Endodermal cell (in vitro differentiated cells): ENCODE results near the gene EPSTI1. TPM values are rescaled to one million over a fixed set of nuclear protein-coding genes. Genes with fewer than 3 reads are reported as not detected.

Source experiments
- DNase-seq: peaks from one replicate; pipeline ENCODE4 v3.0.0-alpha.2; 2017
- H3K27ac ChIP-seq: 2 replicates; pipeline ENCODE4 v1.5.1; 2013; ENCODE audit warnings: mild to moderate bottlenecking, low read depth, low read length, moderate library complexity
- H3K27me3 ChIP-seq: 2 replicates; pipeline ENCODE4 v1.6.1; 2013; ENCODE audit warnings: mild to moderate bottlenecking, low read length, moderate library complexity; ENCODE audit not compliant: insufficient read depth, control insufficient read depth, poor library complexity, severe bottlenecking
- H3K36me3 ChIP-seq: 2 replicates; pipeline ENCODE4 v1.7.0; 2013; ENCODE audit warnings: mild to moderate bottlenecking, low read length, moderate library complexity; ENCODE audit not compliant: control insufficient read depth, insufficient read depth
- H3K4me1 ChIP-seq: one replicate; pipeline ENCODE4 v1.7.0; 2013; ENCODE audit warnings: low read length; ENCODE audit not compliant: control insufficient read depth, insufficient read depth
- H3K4me3 ChIP-seq: 2 replicates; pipeline ENCODE4 v1.5.1; 2013; ENCODE audit warnings: mild to moderate bottlenecking, low read length, moderate library complexity
- H3K9ac ChIP-seq: 2 replicates; pipeline ENCODE4 v1.6.1; 2013; ENCODE audit warnings: mild to moderate bottlenecking, low read length, moderate library complexity; ENCODE audit not compliant: poor library complexity, severe bottlenecking; ENCODE audit errors: extremely low read depth
- H3K9me3 ChIP-seq: 2 replicates; pipeline ENCODE4 v1.6.1; 2013; ENCODE audit warnings: mild to moderate bottlenecking, low read length, moderate library complexity; ENCODE audit not compliant: control insufficient read depth
- H3K27ac Mint-ChIP-seq: 2 replicates; pipeline ENCODE4 v1.8.0; 2020; ENCODE audit warnings: mixed read lengths
- H3K27me3 Mint-ChIP-seq: 2 replicates; pipeline ENCODE4 v1.8.0; 2021; ENCODE audit warnings: mild to moderate bottlenecking, mixed read lengths; ENCODE audit not compliant: insufficient read depth
- H3K36me3 Mint-ChIP-seq: 2 replicates; pipeline ENCODE4 v1.8.0; 2020; ENCODE audit warnings: low read depth, mixed read lengths
- H3K4me1 Mint-ChIP-seq: 2 replicates; pipeline ENCODE4 v1.8.0; 2020; ENCODE audit warnings: mixed read lengths
- H3K4me3 Mint-ChIP-seq: 2 replicates; pipeline ENCODE4 v1.8.0; 2020; ENCODE audit warnings: mild to moderate bottlenecking, moderate library complexity, mixed read lengths
- H3K9me3 Mint-ChIP-seq: 2 replicates; pipeline ENCODE4 v1.8.0; 2020; ENCODE audit warnings: mild to moderate bottlenecking, mixed read lengths
- CTCF ChIP-seq: fragments of 200-600 bp; sonication (generic); conservative IDR thresholded peaks from 2 replicates; pipeline ENCODE4 v1.5.0; 2021; ENCODE audit warnings: antibody characterized with exemption, mild to moderate bottlenecking
- WGBS, 2 experiments: methylation state at CpG; one replicate each; pipeline versions ENCODE4 v1.1.5 to v1.1.7; 2013; ENCODE audit warnings: missing lambda C conversion rate in 2 of 2, mixed read lengths in 1 of 2; ENCODE audit not compliant: insufficient coverage in 1 of 2, insufficient read length in 1 of 2; 5-methylcytosine and 5-hydroxymethylcytosine counted together
- total RNA-seq, 2 donors: library from RNA; stranded (reverse); fragmentation: NEBNext Ultra II Directional in 1 of 2; extraction: Animal tissue kit (Norgen Biotek cat#: 25700) in 1 of 2; gene quantifications; 2 replicates in 1 of 2; 3 replicates in 1 of 2; pipeline ENCODE4 v1.2.1, GENCODE V29; 2021

Gene EPSTI1
- total RNA-seq, 2 donors from 2014 or later, result 33.8 to 101 TPM

- Histone ChIP-seq H3K9me3 (peaks cover 11% of the 10 kb centered on the region), H3K36me3 (no peaks in the 10 kb centered on the region), H3K27ac (no peak overlapping the region), H3K4me3 (no peak overlapping the region), H3K9ac (no peak overlapping the region), H3K27me3 (no peaks in the 10 kb centered on the region), H3K4me1 (no peaks in the 10 kb centered on the region)
- Mint-ChIP-seq H3K4me1 (no peaks in the 10 kb centered on the region), H3K36me3 (peaks cover 6% of the 10 kb centered on the region), H3K27me3 (no peaks in the 10 kb centered on the region), H3K9me3 (no peaks in the 10 kb centered on the region), H3K27ac (no peak overlapping the region), H3K4me3 (no peak overlapping the region)
- no peak for TF ChIP-seq CTCF
- no peak for DNase-seq
- whole genome bisulfite sequencing, 2 experiments, result 97 to 100% methylated on average over 1 to 2 of the region's 2 CpGs
These were observed 142.8 kb downstream of the EPSTI1 start for GRCh38 chr13:42849200-42849599.

- Histone ChIP-seq H3K9me3 (peaks cover 11% of the 10 kb centered on the region), H3K36me3 (no peaks in the 10 kb centered on the region), H3K27me3 (no peaks in the 10 kb centered on the region), H3K4me3 (no peak overlapping the region), H3K4me1 (no peaks in the 10 kb centered on the region), H3K27ac (no peak overlapping the region), H3K9ac (no peak overlapping the region)
- Mint-ChIP-seq H3K27me3 (no peaks in the 10 kb centered on the region), H3K4me3 (no peak overlapping the region), H3K4me1 (no peaks in the 10 kb centered on the region), H3K36me3 (peaks cover 5% of the 10 kb centered on the region), H3K27ac (no peak overlapping the region), H3K9me3 (no peaks in the 10 kb centered on the region)
- DNase-seq, result no peak
- TF ChIP-seq CTCF, result no peak
- whole genome bisulfite sequencing, 2 experiments, result 65 to 67% methylated on average over 3 of the region's 3 CpGs
These were observed 144.0 kb downstream of the EPSTI1 start for GRCh38 chr13:42847891-42848663.

- no peak overlapping the region for H3K27ac ChIP-seq
- H3K4me1 Mint-ChIP-seq, result peaks cover 2% of the 10 kb centered on the region
These were observed 154.9 kb downstream of the EPSTI1 start for GRCh38 chr13:42836930-42837690.

More at GRCh38 chr13:42836930-42837690, 154.9 kb downstream of the EPSTI1 start:
- H3K9ac ChIP-seq, result no peak overlapping the region
- H3K27me3 Mint-ChIP-seq, result no peaks in the 10 kb centered on the region
- no peaks in the 10 kb centered on the region for H3K36me3 ChIP-seq
- H3K4me1 ChIP-seq, result no peaks in the 10 kb centered on the region
- peak; percentile 73 for TF ChIP-seq CTCF
- H3K4me3 ChIP-seq, result no peak overlapping the region
- WGBS, 2 experiments, result 69 to 71% methylated on average over 9 to 10 of the region's 10 CpGs
- H3K9me3 Mint-ChIP-seq, result no peaks in the 10 kb centered on the region
- H3K27ac Mint-ChIP-seq, result no peak overlapping the region
- H3K36me3 Mint-ChIP-seq, result no peaks in the 10 kb centered on the region
- H3K4me3 Mint-ChIP-seq, result no peak overlapping the region
- H3K27me3 ChIP-seq, result no peaks in the 10 kb centered on the region
- no peaks in the 10 kb centered on the region for H3K9me3 ChIP-seq
- peak; percentile 65 for DNase-seq

Other genes with a start within 250 kb of the EPSTI1 start
- gene FAM216B, start 210.7 kb downstream of the EPSTI1 start, total RNA-seq, result not detected
- 10 to 100 TPM; 29.7 to 46.9 TPM for gene DNAJC15, start 31.3 kb upstream of the EPSTI1 start, total RNA-seq